Activated B cell treated with CpG ODN at 0.5 μM for 24 hours (primary cell): ENCODE results near the gene GRK2. TPM values are rescaled to one million over a fixed set of nuclear protein-coding genes. Genes with fewer than 3 reads are reported as not detected.

Source experiments
- ATAC-seq: fragments of 200-7000 bp; cut with Tn5 transposase; one replicate; pipeline ENCODE4 v1.10.0; 2021; ENCODE audit warnings: low read depth, mild to moderate bottlenecking, moderate library complexity
- CTCF ChIA-PET: fragments of 350-600 bp; sonication (Branson Sonifier 250); formaldehyde crosslinking; loops from one replicate; lab custom pipeline; 2021; ENCODE audit warnings: antibody characterized with exemption; lab: Charles Lee
- POLR2A ChIA-PET: fragments of 350-600 bp; sonication (Branson Sonifier 250); formaldehyde crosslinking; loops from one replicate; lab custom pipeline; 2021; ENCODE audit warnings: antibody characterized with exemption; lab: Charles Lee
- DNase-seq: peaks from one replicate; pipeline ENCODE4 v3.0.0; 2022
- H3K27ac Mint-ChIP-seq: one replicate; pipeline ENCODE4 v1.8.0; 2020; ENCODE audit warnings: mixed read lengths
- H3K27me3 Mint-ChIP-seq: one replicate; pipeline ENCODE4 v1.8.0; 2021; ENCODE audit warnings: mixed read lengths
- H3K36me3 Mint-ChIP-seq: one replicate; pipeline ENCODE4 v1.8.0; 2021; ENCODE audit warnings: low read depth, mixed read lengths
- H3K4me1 Mint-ChIP-seq: one replicate; pipeline ENCODE4 v1.8.0; 2021; ENCODE audit warnings: mixed read lengths
- H3K4me3 Mint-ChIP-seq: one replicate; pipeline ENCODE4 v1.8.0; 2020; ENCODE audit warnings: mild to moderate bottlenecking, mixed read lengths
- H3K9me3 Mint-ChIP-seq: one replicate; pipeline ENCODE4 v1.8.0; 2020; ENCODE audit warnings: mixed read lengths
- intact Hi-C: fragments of 100-400 bp; cut with micrococcal nuclease; formaldehyde crosslinking; loops from one replicate; pipeline ENCODE4 v1.15.1; 2024
- total RNA-seq: library from RNA; stranded (reverse); gene quantifications from 2 replicates; pipeline ENCODE4 v1.2.3, GENCODE V29; 2022
- TF ChIP-seq, protein P1 (sequence below): fragments of 200-600 bp; IDR thresholded peaks from one replicate; pipeline ENCODE4 v1.8.0; 2022; ENCODE audit warnings: antibody characterized with exemption, mild to moderate bottlenecking

The GRK2 gene
- total RNA-seq, 1 donor from 2014 or later: 175 TPM

DNA sequence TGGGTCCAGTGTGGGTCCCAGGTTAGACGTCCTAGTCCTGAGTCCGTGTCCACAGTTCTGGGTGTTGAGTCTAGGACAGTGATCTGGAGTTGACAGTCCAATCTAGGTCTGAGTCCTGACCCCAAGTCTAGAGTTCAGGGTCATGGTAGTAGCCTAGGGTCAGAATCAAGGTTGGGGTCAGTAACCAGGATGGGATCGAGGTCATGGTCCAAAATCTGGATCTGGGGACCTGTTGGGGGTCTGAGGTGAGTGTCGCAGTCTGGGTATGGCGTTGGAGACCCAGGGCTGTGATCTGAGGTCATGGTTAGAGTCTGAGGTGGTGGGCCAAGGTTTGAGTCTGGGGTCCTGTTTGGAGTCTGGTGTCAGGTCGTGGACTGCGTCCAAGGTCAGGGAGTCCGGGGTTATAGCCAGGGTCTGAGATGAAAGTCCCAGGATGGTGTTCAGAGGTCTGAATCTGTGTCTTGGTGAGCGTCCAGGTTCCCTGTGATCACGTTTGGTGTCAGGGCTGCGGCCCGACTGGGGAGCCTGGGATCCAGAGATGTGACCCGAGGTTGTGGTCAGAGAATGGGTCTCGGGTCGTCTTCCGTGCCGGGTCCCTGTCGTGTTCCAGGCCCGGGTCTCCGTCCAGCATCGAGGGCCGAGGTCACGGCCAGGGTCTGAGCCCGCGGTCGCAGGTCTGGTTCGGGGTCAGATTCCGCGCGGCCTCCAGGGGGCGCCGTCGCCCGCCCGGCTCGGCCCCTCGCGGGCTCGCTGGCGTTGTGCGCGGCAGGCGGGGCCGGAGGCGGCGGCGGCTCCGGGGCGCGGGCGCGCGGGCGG, 432 bp upstream of the GRK2 start:
- TF ChIP-seq, protein P1, sequence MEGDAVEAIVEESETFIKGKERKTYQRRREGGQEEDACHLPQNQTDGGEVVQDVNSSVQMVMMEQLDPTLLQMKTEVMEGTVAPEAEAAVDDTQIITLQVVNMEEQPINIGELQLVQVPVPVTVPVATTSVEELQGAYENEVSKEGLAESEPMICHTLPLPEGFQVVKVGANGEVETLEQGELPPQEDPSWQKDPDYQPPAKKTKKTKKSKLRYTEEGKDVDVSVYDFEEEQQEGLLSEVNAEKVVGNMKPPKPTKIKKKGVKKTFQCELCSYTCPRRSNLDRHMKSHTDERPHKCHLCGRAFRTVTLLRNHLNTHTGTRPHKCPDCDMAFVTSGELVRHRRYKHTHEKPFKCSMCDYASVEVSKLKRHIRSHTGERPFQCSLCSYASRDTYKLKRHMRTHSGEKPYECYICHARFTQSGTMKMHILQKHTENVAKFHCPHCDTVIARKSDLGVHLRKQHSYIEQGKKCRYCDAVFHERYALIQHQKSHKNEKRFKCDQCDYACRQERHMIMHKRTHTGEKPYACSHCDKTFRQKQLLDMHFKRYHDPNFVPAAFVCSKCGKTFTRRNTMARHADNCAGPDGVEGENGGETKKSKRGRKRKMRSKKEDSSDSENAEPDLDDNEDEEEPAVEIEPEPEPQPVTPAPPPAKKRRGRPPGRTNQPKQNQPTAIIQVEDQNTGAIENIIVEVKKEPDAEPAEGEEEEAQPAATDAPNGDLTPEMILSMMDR: no peak
- Mint-ChIP-seq H3K9me3 (no peaks in the 10 kb centered on the region), H3K27me3 (peaks cover 2% of the 10 kb centered on the region), H3K27ac (peak overlapping the region; percentile 84), H3K4me1 (peaks cover 67% of the 10 kb centered on the region), H3K36me3 (peaks cover 27% of the 10 kb centered on the region), H3K4me3 (peak overlapping the region; percentile 77)
- intact Hi-C loops: loop anchor here (1.0 kb wide), 1 partner anchor 51 kb away; no protein-coding TSS in a partner anchor
- DNase-seq (peak; percentile 90), ATAC-seq (peak; percentile 62)
- POLR2A ChIA-PET: interaction anchor here (0.6 to 9.6 kb wide), 12 partner anchors 12 to 215 kb away, joined by 3 to 280 read pairs (median 26); partner anchors contain the start of genes ANKRD13D, POLD4 and PPP1CA
- CTCF ChIA-PET: interaction anchor here (0.9 to 5.1 kb wide), 7 partner anchors 12 to 119 kb away, joined by 3 to 75 read pairs (median 14); no protein-coding TSS in a partner anchor

GRCh38 chr11:67267188-67268080, 1.2 kb downstream of the GRK2 start:
- ChIA-PET CTCF (interaction anchor here (0.8 to 3.2 kb wide), 13 partner anchors 11 to 115 kb away, joined by 3 to 26 read pairs (median 5); partner anchors contain the start of genes ANKRD13D and POLD4), POLR2A (interaction anchor here (0.6 to 9.6 kb wide), 21 partner anchors 8 to 134 kb away, joined by 3 to 280 read pairs (median 4); partner anchors contain the start of genes ANKRD13D, CLCF1, POLD4 and PPP1CA)
- TF ChIP-seq, protein P1: no peak
- H3K36me3 Mint-ChIP-seq: peaks cover 38% of the 10 kb centered on the region
- no peaks in the 10 kb centered on the region for H3K9me3 Mint-ChIP-seq
- intact Hi-C loops: loop anchor here (1.0 to 2.0 kb wide), 5 partner anchors 10 to 239 kb away; partner anchors contain the start of gene POLD4
- H3K27ac Mint-ChIP-seq: peak overlapping the region; percentile 98
- ATAC-seq (no peak), DNase-seq (no peak)
- H3K4me3 Mint-ChIP-seq: peak overlapping the region; percentile 92
- H3K27me3 Mint-ChIP-seq: peaks cover 2% of the 10 kb centered on the region
- H3K4me1 Mint-ChIP-seq: peaks cover 73% of the 10 kb centered on the region

DNA sequence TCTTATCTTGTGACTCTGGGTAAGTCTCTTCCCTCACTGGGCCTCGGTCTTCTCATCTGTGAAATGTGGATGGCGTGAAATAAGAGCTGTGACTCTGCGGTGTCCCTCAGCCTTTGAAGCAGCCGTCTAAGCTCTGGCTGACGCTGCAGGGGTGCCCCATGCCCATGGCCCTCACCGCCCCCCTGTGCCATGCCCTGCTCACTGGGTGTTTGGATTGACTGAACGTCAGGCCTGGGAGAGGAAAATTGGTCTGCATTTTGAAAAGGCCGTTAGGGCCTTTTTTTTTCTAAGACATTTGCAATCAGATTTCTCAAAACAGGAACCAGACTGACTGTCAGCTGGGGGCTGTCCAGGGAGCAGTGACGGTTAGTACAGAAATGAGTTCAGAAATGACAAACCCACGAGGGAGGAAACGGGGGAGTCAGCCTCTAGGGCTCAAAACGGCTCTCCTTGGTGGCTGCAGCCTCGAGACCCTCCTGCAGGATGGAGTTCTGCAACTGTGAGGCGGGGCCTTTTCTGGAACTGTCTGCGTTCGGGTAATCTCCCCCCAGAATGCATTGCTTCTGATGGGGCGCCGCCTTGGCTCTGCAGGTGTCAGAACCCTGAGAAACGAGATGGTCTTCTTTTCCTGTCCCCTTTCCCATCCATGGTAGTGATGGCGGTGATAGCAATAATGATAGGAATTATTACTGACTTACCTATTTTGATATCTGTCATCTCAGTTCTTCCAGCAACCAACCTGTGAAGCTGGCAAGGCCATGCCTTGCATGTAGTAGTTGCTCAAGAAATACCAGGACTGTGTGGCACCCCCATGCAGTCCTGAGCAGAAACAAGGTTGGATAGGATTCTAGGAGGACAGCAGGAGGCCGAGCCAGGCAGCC, 2.0 kb downstream of the GRK2 start:
- Mint-ChIP-seq H3K27ac (peak overlapping the region; percentile 98), H3K4me1 (peaks cover 73% of the 10 kb centered on the region), H3K9me3 (no peaks in the 10 kb centered on the region), H3K4me3 (peak overlapping the region; percentile 92), H3K27me3 (no peaks in the 10 kb centered on the region), H3K36me3 (peaks cover 38% of the 10 kb centered on the region)
- CTCF ChIA-PET: interaction anchor here (0.9 to 3.2 kb wide), 10 partner anchors 10 to 115 kb away, joined by 3 to 26 read pairs (median 5); partner anchors contain the start of gene ANKRD13D
- ATAC-seq: peak; percentile 64
- TF ChIP-seq, protein P1: no peak
- POLR2A ChIA-PET: interaction anchor here (0.7 to 9.6 kb wide), 22 partner anchors 8 to 426 kb away, joined by 3 to 280 read pairs (median 3); partner anchors contain the start of genes ANKRD13D, POLD4, PPP1CA and RAD9A
- DNase-seq: peak; percentile 53
- intact Hi-C loops: loop anchor here (1.0 to 2.0 kb wide), 5 partner anchors 9 to 238 kb away; partner anchors contain the start of gene POLD4

DNA sequence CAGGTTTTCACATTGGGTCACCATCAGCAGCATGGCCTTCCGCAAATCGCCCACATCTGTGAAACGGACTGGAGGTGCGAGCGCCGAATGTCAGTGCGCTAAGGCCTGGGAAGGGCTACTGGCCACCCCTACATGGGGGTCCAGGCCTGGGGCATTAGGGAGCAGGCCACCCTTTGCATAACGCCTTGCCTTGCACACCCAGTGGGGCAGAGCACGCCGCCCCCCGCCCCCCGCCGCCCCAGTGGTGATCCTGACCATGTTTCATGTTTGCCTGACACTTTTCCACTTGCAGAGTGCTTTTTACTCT, 2.6 kb downstream of the GRK2 start:
- Mint-ChIP-seq H3K27me3 (no peaks in the 10 kb centered on the region), H3K9me3 (no peaks in the 10 kb centered on the region), H3K27ac (peak overlapping the region; percentile 98), H3K4me3 (peak overlapping the region; percentile 92), H3K36me3 (peaks cover 38% of the 10 kb centered on the region), H3K4me1 (peaks cover 78% of the 10 kb centered on the region)
- ChIA-PET POLR2A (interaction anchor here (1.1 to 9.6 kb wide), 9 partner anchors 10 to 426 kb away, joined by 3 to 280 read pairs (median 22); partner anchors contain the start of genes ANKRD13D, POLD4 and PPP1CA), CTCF (interaction anchor here (1.3 to 3.2 kb wide), 3 partner anchors 9 to 114 kb away, joined by 3 to 26 read pairs (median 15); no protein-coding TSS in a partner anchor)
- ATAC-seq (no peak), DNase-seq (no peak)
- intact Hi-C loops: loop anchor here (1.0 to 2.0 kb wide), 5 partner anchors 8 to 238 kb away; partner anchors contain the start of gene POLD4
- TF ChIP-seq, protein P1: no peak
